IgD-negative memory B cell (primary cell): Measurements from ENCODE around the gene FAM24A. TPM values are rescaled to one million over a fixed set of nuclear protein-coding genes. Genes with fewer than 3 reads are reported as not detected.
A peak's percentile ranks its signal among the peaks of the same experiment; 100 is the strongest.
"Not testable (repeated sequence)": the region's sequence is repeated elsewhere in the genome, so short reads cannot be mapped to it uniquely, and the experiment has no call there.

Experiments
- H3K27ac Mint-ChIP-seq, 3 donors: one replicate each; pipeline ENCODE4 v1.8.0; 2020 to 2022; ENCODE audit warnings: mild to moderate bottlenecking in 3 of 3, mixed read lengths in 3 of 3, moderate library complexity in 1 of 3
- H3K27me3 Mint-ChIP-seq: one replicate; pipeline ENCODE4 v1.8.0; 2021; ENCODE audit warnings: mixed read lengths
- H3K36me3 Mint-ChIP-seq: one replicate; pipeline ENCODE4 v1.8.0; 2020; ENCODE audit warnings: mild to moderate bottlenecking, mixed read lengths
- H3K4me1 Mint-ChIP-seq, 3 donors: one replicate each; pipeline ENCODE4 v1.8.0; 2020 to 2022; ENCODE audit warnings: mixed read lengths in 3 of 3, mild to moderate bottlenecking in 1 of 3
- H3K4me3 Mint-ChIP-seq, 4 donors: one replicate each; pipeline ENCODE4 v1.8.0; 2020 to 2022; ENCODE audit warnings: mild to moderate bottlenecking in 4 of 4, mixed read lengths in 4 of 4, moderate library complexity in 3 of 4
- H3K9me3 Mint-ChIP-seq, 3 donors: one replicate each; pipeline ENCODE4 v1.8.0; 2020 to 2021; ENCODE audit warnings: mixed read lengths in 3 of 3, mild to moderate bottlenecking in 1 of 3
- polyA plus RNA-seq: library from polyadenylated mRNA; unstranded; fragments of 300-500 nt; fragmentation: Illumina TruSeq; gene quantifications from one replicate; pipeline ENCODE4 v1.2.3, GENCODE V29; 2021

FAM24A gene
- polyA plus RNA-seq, 1 donor from 2014 or later = not detected

- H3K27ac Mint-ChIP-seq = no peak overlapping the region
- H3K27me3 Mint-ChIP-seq = peaks cover 3% of the 10 kb centered on the region
- H3K4me3 Mint-ChIP-seq = no peak overlapping the region
- no peaks in the 10 kb centered on the region for H3K36me3 Mint-ChIP-seq
- H3K4me1 Mint-ChIP-seq = peaks cover 10 to 24% (median 17%) of the 10 kb centered on the region in 3 donors
- H3K9me3 Mint-ChIP-seq = no peaks in the 10 kb centered on the region
Observed at GRCh38 chr10:122882766-122883165, 27.6 kb upstream of the FAM24A start.

DNA sequence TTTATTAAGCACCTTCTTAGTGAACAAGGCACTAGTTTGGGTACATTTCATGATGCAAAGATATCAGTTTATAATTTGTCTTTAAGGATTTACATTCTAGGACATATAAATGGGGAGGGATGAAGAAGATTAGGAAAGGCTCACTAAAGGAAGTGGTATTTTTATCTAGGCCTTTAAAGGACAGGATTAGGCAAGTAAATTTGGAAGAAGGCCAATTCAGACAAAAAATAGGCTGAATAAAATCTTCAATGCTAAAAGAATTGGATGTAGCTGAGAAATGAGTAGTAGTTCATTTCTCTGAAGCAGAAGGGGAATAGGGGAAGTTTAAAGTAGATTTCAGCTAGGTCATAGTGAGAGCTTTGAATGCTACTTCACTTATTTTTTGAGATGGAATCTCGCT, 26.2 kb upstream of the FAM24A start:
- no peaks in the 10 kb centered on the region for H3K9me3 Mint-ChIP-seq
- no peak overlapping the region for H3K27ac Mint-ChIP-seq
- H3K36me3 Mint-ChIP-seq = no peaks in the 10 kb centered on the region
- no peak overlapping the region for H3K4me3 Mint-ChIP-seq
- H3K4me1 Mint-ChIP-seq = peaks cover 3 to 15% (median 12%) of the 10 kb centered on the region in 3 donors
- peaks cover 2% of the 10 kb centered on the region for H3K27me3 Mint-ChIP-seq

DNA sequence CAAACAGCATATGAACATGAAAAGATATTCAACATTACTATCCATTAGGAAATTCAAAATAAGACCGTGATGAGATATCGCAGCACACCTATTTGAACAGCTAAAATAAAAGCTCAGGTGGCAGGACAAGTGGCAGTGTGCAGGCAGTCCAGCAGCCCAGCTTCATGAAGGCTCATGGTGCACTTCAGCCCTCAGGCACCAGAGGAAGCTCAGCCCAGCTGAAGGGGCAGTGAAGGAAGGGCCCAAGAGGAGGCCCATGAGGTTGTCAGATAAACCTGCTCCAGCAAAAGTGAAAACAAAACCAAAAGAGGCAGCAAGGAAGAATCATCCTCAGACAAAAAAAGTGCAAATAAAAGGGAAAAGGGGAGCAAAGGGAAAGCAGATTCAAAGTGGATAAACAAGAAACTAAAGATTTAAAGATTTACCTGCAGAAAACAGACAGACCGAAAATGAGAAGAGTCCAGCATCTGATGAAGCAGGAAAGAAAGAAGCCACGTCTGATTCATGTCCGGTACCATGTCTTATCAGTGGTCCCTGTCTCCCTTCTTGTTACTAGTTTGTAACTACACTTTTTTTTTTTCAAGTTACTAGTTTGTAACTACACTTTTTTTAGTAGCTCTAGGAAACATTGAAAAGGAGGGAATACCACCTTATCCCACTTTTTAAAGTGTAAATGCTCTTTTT, 16.0 kb upstream of the FAM24A start:
- H3K36me3 Mint-ChIP-seq = peaks cover 2% of the 10 kb centered on the region
- H3K4me1 Mint-ChIP-seq = no peaks in the 10 kb centered on the region
- H3K27ac Mint-ChIP-seq = no peak overlapping the region
- no peaks in the 10 kb centered on the region for H3K9me3 Mint-ChIP-seq
- no peaks in the 10 kb centered on the region for H3K27me3 Mint-ChIP-seq
- peak overlapping the region in 1 of 4 donors; percentile 45 for H3K4me3 Mint-ChIP-seq

DNA sequence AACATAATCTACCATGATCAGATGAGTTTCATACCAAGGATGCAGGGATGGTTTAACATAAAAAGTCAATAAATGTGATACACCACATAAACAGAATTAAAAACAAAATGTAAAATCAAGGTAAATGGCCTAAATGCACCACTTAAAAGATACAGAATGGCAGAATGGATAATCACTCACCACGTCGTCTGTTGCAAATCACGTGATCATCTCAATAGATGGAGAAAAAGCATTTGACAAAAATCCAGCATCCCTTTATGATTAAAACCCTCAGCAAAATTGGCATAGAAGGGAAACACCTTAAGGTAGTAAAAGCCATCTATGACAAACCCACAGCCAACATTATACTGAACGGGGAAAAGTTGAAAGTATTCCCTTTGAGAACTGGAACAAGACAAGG, 6.5 kb upstream of the FAM24A start:
- H3K9me3 Mint-ChIP-seq = peaks cover 5 to 10% (median 9%) of the 10 kb centered on the region in 3 donors
- not testable (repeated sequence) for H3K4me1 Mint-ChIP-seq, H3K27ac Mint-ChIP-seq, H3K4me3 Mint-ChIP-seq, H3K36me3 Mint-ChIP-seq
- H3K27me3 Mint-ChIP-seq = peaks cover 12% of the 10 kb centered on the region

GRCh38 chr10:122911889-122912484, 1.6 kb downstream of the FAM24A start:
- Mint-ChIP-seq H3K4me3 (no peak overlapping the region), H3K4me1 (no peaks in the 10 kb centered on the region), H3K9me3 (peaks cover 2 to 11% (median 2%) of the 10 kb centered on the region in 3 donors), H3K36me3 (no peaks in the 10 kb centered on the region), H3K27me3 (no peaks in the 10 kb centered on the region), H3K27ac (no peak overlapping the region)

- Mint-ChIP-seq H3K4me3 (no peak overlapping the region), H3K9me3 (peaks cover 2 to 11% (median 2%) of the 10 kb centered on the region in 3 donors), H3K27ac (no peak overlapping the region), H3K27me3 (no peaks in the 10 kb centered on the region), H3K4me1 (no peaks in the 10 kb centered on the region), H3K36me3 (peaks cover 4% of the 10 kb centered on the region)
Observed at GRCh38 chr10:122915700-122916099, 5.3 kb downstream of the FAM24A start.

DNA sequence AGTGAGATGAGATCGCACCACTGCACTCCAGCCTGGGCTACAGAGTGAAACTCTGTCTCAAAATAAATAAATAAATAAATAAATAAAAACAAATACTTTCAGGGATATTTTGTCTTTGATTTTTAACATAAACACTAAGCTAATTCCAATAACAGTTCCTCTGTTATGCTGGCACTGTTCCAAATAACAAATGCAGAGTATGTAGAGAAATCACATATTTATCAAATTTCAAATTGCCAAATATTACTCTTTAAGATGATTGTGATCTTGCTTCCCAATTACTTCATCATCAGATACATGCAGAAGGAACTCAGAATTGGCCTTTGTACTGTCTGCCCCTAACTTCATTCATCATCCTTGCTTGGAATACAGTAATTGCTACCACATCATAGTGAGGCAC, 19.7 kb downstream of the FAM24A start:
- Mint-ChIP-seq H3K27ac (no peak overlapping the region), H3K4me3 (no peak overlapping the region), H3K9me3 (no peaks in the 10 kb centered on the region), H3K4me1 (peaks cover 0 to 2% (median 2%) of the 10 kb centered on the region in 3 donors), H3K36me3 (peaks cover 6% of the 10 kb centered on the region), H3K27me3 (no peaks in the 10 kb centered on the region)

- Mint-ChIP-seq H3K36me3 (peaks cover 6% of the 10 kb centered on the region), H3K9me3 (no peaks in the 10 kb centered on the region), H3K4me1 (peaks cover 0 to 2% (median 2%) of the 10 kb centered on the region in 3 donors), H3K4me3 (no peak overlapping the region), H3K27ac (no peak overlapping the region), H3K27me3 (no peaks in the 10 kb centered on the region)
Observed at GRCh38 chr10:122931088-122931906, 20.9 kb downstream of the FAM24A start.

DNA sequence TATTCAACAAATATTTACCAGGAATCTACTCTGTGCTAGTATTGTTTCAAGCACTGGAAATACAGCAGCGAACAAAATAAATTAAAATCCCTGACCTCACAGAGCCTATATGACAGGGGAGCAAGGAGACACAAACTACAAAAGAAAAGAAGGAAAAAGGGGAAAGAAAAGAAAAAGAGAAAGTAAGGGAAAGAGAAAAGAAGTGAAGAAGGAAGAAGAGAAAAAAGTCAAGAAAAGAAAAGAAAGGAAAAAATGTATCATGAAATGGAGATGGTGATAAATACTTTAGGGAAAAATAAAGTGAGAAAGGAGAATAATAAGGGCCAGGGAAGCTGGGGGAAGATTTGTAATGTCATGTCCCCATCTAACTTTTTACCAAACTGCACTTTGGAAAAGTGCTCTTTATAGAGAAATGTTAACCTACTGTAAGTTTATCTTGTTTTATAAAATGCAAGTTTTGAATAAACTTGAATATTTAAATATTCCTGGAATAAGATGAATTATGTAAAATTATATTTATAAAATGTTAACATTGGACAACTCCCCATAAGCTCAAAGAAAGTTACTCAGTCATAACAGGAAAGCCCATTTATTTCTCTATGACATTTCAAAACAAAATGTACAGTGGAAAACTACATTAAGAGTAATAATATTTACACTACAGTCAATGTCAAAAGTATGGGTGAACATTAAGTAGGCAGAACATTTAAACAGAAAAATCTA, 28.9 kb downstream of the FAM24A start:
- H3K36me3 Mint-ChIP-seq = peaks cover 15% of the 10 kb centered on the region
- no peaks in the 10 kb centered on the region for H3K9me3 Mint-ChIP-seq
- H3K27me3 Mint-ChIP-seq = no peaks in the 10 kb centered on the region
- H3K27ac Mint-ChIP-seq = no peak overlapping the region
- H3K4me1 Mint-ChIP-seq = peaks cover 0 to 2% (median 0%) of the 10 kb centered on the region in 3 donors
- H3K4me3 Mint-ChIP-seq = no peak overlapping the region

DNA sequence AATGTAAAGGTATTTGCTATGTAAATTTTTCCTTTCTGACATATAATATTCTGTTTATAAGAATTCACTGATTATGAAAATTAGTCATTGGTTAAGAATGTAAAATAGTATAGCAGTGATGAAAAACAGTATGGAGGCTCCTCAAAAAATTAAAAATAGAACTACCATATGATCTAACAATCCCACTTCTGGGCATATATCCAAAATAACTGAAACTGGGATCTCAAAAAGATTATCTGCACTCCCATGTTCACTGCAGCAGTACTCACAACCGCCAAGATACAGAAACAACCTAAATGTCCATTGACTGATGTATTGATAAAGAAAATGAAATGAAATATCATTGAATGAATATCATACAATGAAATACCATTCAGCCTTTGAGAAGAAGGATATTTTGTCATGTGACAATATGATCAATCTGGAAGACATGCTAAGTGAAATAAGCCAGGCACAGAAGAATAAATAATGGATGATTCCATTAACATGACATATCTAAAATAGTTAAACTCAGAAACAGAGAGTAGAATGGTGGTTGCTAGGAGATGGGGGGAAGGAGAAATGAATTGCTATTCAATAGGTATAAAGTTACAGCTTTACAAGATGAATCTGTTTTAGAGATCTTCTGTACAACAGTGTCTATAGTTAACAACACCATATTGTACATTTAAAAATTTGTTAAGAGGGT, 29.6 kb downstream of the FAM24A start:
- H3K4me1 Mint-ChIP-seq = peaks cover 0 to 2% (median 0%) of the 10 kb centered on the region in 3 donors
- H3K27me3 Mint-ChIP-seq = no peaks in the 10 kb centered on the region
- H3K27ac Mint-ChIP-seq = no peak overlapping the region
- no peaks in the 10 kb centered on the region for H3K9me3 Mint-ChIP-seq
- H3K36me3 Mint-ChIP-seq = peaks cover 15% of the 10 kb centered on the region
- H3K4me3 Mint-ChIP-seq = no peak overlapping the region

- Mint-ChIP-seq H3K4me3 (no peak overlapping the region), H3K27ac (no peak overlapping the region), H3K36me3 (peaks cover 13% of the 10 kb centered on the region), H3K4me1 (peaks cover 18 to 22% (median 19%) of the 10 kb centered on the region in 3 donors), H3K27me3 (peaks cover 2% of the 10 kb centered on the region), H3K9me3 (no peaks in the 10 kb centered on the region)
Observed at GRCh38 chr10:122949296-122949695, 38.9 kb downstream of the FAM24A start.

GRCh38 chr10:122953902-122954730, 43.7 kb downstream of the FAM24A start, which contains the start of gene C10orf88:
Gene C10orf88 (minus strand): TSS chr10:122954227. CDS start chr10:122954178, 49 bp downstream.
- H3K27ac Mint-ChIP-seq = peak within 1 kb of the TSS; percentile 75 to 99 (median 97)
- H3K4me1 Mint-ChIP-seq = peaks cover 21 to 23% (median 22%) of the 10 kb centered on the region in 3 donors
- peak within 1 kb of the TSS; percentile 76 to 99 (median 91) for H3K4me3 Mint-ChIP-seq
- peaks cover 2% of the 10 kb centered on the region for H3K27me3 Mint-ChIP-seq
- no peaks in the 10 kb centered on the region for H3K9me3 Mint-ChIP-seq
- peaks cover 7% of the 10 kb centered on the region for H3K36me3 Mint-ChIP-seq

DNA sequence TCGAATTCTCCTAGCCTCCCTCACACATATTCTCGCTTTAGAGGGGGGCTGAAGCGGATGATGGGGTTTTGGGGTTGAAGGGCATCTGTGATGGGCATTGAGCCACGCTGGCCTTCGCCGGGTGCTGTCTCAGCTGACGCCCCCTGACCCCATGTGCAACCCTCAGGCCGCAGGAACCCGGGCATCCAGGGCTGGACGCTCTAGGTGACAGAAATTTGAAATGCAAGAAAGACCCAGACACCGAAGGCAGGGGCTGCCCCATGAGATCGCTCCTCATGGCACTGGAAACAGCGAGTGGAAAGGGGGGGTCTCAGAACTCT, 44.3 kb downstream of the FAM24A start:
- Mint-ChIP-seq H3K9me3 (no peaks in the 10 kb centered on the region), H3K36me3 (peaks cover 5% of the 10 kb centered on the region), H3K4me3 (peak overlapping the region in 3 of 4 donors; percentile 64 to 90 (median 76)), H3K4me1 (peaks cover 16 to 22% (median 21%) of the 10 kb centered on the region in 3 donors), H3K27ac (peak overlapping the region; percentile 75 to 99 (median 97)), H3K27me3 (peaks cover 2% of the 10 kb centered on the region)
